ENCODE data around the gene OSBPL3.

The OSBPL3 gene

DNA sequence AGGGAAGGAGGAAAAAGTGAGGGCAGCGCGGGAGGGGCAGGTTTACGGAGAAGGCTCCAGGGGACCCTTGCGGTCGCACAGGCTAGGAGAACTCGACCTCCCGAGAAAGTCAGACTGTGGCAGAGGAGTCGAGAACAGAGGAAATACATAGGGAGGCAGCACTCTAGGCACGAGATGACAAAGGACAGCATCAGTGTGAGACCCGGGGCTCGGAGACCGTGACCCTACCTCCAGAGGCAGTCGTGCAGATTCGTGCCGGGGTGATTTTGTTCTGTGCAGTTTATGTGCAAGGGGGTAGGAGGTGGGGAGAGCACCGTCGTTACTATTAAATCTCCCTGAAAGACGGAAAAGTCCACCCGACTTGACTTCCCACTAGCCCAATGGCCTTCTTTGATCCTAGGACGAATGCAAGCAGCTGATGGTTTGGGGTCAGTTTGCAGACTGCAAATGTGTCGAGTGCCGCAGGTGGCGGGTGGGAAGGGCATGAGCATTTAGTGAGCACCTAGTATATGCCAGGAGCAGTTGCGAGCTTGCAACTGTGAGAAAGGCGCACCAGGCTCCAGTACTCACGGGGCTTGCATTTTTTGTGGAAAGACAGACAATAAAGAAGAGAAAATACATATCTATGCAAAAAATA, 674 bp upstream of the OSBPL3 start:
- DNase-seq (ENCODE audit: low read depth) = no peak

DNA sequence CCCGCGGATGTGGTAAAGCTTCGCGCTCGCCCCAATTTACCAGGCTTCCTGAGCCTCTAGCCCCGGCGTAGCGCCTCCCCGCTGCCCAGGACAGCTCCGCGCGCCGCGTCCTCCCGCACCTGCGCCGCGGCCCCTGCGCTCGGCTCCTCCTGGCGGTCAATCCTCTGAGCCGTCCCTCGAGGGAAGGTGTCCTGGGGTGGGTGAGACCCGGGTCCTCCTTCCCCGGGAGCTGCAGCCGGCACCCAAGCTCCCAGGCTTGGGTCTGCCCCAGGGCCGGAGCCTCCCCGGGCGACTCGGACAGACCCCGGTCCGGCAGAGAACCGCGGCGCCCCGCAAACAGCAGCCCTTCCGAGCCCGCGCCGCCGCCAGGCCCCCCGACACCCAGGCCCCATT, 512 bp downstream of the OSBPL3 start:
- DNase-seq (ENCODE audit: low read depth) = no peak

DNA sequence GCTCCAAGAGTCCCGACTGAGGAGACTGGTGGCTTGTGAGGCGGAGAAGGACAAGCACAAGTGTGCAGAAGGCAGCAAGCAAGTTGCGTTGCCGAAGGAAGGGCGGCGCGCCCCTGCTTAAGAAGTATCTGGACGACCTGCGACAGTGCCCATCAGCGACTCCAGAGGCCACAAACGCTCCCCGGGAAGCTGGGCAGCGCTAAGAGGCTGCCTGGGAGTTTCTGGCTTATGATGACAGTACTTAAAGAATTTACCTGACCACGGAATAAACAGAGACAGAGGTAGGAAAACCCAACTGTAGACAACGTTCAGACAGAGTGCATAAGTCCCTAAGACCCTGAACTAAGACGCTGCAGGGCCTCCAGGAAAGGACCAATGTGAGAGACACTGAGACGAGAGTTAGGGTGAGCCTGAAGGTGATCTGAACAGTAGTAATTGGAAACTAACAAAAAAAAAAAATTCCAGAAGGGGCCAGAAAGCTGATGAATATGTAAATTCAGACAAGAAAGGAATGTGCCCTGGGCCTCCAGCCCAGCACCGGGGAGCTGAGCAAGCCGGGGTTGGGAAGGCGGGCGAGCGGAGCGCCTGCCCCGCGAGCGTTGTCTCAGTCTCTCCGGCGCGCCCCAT, 1.0 kb downstream of the OSBPL3 start:
- no peak for DNase-seq (ENCODE audit: low read depth)

DNA sequence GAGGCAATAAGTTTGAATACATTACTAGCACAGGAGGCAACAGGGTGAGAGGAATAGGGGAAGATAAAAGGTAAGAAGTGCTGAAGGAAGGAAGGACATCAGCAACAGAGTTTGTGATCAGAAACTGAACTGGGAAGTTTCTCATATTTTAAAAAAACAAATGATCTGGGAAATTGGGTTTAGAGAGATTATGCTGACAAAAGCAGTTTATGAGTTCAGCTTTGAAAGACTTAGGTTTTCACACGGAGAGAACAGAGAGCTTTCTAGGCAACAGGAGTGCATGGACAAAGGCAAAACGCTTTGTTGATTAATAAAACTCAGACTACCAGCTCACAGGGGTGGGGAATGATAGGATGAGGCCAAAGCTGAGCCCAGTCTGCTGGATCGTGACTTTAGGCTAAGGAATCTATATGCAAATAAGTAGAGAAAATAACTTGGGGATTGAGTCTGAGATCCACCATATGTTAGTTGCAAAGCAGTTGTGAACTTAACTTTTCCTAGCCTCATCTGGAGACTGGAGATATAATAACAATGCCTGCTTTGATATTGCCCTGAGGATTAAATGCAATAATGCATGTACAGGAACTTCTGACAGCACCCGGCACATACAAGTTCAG, 4.2 kb downstream of the OSBPL3 start:
- no peak for DNase-seq (ENCODE audit: low read depth)

DNA sequence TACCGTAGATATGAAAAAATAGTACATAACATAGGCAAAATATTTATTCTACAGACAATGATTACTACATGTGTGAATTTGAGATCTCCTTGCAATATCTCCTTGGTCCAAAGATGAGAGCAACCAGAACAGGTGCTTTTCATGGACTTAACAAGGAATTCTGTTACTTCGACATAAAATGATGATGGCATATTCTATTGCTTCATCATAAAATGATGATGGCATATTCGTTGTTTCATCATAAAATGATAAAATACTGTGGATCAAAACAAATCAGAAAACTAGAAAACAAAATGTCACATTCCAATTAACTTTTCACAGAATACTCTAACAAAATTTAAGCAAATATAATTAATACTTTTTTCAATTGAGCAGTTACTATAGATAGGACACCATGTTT, 4.8 kb downstream of the OSBPL3 start:
- no peak for DNase-seq (ENCODE audit: low read depth)

DNA sequence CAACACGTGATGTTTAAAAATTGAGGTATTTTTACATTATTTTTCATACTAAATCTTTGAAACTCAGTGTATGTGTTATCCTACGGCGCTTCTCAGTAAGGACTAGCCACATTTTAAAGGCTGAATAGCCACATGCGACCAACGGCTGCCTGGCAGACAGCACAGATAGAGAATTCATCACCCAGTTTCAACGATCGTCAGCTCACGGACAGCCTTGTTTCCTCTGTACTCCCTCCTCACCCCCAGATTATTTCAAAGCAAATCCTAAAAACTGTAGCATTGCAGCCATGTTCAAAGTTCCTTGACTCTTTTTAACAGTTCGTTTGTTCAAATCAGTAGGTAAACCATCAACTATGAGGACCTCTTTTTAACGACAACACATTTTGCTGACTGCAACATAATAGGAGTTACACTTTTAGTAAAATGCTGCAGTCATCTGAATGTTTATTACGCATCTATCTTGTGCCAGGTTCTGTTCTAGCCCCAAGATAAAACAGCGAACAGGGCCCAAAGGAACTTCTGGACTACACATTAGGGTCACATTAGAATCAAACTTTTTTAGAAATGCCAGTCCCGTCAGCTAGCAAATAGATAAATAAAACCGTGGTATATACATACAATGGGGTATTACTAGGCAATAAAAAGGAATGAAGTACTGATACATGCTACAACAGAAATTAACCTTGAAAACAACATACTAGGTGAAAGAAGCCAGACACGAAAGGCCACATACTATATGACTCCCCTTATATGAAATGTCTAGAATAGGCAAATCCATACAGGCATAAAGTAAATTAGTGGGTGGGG, 5.7 kb downstream of the OSBPL3 start:
- DNase-seq (ENCODE audit: low read depth) = no peak

DNA sequence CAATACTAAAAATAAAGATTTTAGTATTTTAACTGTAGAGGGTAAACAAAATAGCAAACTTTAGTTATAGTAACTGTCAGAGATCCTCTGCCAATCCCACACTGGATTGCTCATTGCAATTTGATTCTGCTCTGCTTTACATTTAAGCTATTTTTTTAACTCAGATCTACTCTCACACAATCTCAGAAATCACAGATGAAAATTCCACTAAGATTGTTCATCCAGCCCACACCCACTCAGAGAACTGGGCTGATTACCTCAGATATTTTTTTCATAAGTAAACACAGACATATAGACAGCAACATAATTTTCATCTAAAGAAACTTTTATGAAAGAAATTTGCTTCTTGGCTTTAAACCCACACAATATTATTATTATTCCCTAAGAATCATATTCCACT, 7.0 kb downstream of the OSBPL3 start:
- no peak for DNase-seq (ENCODE audit: low read depth)

DNA sequence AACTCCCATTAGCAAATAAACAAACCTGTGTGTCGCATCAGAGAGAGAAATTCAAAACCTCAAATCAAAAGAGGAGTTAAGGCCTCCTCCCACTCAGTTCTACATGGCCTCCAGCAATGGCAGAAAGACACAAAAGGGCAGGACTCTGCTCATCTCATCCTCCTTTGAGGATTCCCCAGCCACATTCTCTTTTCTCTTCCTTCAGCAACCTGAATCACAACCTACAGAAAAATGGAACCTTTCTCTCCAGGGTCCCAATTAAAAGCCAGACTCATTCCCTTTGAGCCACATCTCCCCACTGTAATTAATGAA, 7.9 kb downstream of the OSBPL3 start:
- no peak for DNase-seq (ENCODE audit: low read depth)

DNA sequence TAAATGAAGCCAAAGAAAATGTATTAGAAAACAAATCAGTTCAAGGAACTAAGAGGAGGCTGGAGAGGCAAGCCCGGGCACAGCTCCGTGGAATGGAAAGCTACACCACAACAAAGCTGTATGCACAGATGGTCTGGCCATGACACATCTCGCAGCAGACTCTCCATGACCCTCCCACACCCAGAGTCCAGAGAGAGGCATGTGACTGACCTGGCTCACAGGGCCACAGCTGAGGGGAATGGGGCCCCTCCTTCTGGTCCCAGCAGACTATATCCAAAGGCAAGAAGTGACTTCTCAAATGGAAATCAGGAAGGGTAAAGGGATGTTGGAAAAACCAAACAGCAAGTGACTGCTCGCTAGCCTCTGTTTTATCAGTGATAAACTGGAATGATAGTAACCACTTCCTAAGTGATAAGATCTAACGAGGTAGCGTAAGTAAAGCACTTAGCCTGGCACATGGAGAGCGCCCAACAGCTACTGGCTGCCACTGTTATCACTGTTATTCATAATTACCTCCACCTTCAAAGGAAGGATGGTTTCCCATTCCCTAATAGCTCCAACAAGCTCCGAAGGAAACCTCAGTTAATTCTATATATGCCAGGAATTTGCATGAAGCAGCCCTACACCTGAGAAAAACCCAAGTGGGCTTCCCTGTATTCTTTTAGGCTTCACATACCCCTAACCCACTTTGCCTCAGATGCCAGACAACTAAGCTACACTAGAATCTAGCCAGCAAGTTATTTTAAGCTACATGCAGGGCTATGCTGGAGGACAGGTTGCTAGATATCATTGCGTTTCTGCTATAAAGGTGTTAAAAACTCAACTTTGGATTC, 8.4 kb downstream of the OSBPL3 start:
- DNase-seq (ENCODE audit: low read depth) = peak; percentile 96

DNA sequence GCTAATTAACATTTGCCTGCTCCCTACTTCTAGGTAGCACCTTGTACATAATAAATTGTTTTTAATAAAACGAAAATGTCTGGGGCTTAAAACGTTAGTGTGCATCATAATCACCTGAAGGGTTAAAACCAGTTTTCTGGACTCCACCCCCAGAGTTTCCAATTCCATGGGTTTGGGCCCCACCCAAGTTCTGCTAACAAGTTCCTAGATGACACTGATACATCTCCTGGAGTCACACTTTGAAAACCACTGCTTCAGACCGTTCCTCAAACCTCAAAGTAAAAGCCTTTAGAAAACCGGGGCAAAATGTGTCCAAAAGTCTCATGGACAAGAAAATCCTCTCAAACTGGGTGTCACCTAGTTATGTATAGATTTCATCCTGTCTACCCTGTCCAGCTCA, 9.3 kb downstream of the OSBPL3 start:
- DNase-seq (ENCODE audit: low read depth) = no peak

DNA sequence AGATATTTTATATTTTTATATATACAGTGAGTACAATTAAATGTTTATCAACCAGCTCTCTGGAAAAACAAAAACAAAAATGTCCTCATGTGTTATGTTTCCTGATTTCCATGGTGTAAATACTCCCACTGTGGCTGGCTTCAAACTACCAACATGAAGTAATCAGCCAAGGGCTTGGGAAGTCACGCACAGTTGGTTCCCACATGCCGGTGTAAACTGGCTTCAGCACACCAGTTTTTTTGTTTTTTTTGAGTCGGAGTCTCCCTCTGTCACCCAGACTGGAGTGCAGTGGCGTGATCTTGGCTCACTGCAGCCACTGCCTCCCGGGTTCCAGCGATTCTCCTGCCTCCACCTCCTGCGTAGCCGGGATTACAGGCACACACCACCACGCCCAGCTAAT, 11.8 kb downstream of the OSBPL3 start:
- DNase-seq (ENCODE audit: low read depth) = no peak

DNA sequence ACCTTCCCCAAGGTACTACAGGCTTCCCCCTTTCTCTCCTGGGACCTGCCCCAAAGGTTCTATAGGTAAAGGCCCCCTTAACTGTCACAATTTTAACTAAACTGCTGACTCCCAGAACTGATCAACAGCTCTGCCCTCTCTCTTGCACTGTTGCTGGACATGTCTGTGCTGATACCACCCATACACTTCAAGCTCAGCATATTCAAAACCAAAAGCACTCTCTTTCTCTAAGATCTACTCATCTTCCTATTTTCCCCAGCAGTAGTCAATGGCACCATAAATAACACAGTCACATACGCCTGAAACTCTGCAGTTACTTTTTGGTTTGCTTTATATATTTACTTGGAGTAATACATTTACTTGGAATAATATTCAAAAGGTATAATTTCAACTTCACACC, 12.3 kb downstream of the OSBPL3 start:
- no peak for DNase-seq (ENCODE audit: low read depth)

DNA sequence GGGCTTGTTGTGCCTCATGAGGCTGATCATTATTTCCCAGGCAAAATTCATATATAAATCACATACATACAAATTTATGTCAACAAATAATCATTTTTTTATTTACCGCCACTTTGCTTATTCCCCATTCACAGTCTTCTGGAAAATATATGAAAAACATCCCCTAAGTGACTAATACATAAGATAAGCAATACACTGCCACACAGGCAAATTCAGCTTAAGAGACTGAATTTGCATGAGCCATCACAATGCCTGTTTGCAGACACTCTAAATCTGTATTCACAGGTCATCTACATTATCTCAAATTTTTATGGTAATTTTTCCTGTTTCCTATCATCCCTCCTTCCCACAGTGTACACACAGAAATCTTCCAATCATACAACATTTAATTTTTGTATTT, 13.2 kb downstream of the OSBPL3 start:
- no peak for DNase-seq (ENCODE audit: low read depth)

DNA sequence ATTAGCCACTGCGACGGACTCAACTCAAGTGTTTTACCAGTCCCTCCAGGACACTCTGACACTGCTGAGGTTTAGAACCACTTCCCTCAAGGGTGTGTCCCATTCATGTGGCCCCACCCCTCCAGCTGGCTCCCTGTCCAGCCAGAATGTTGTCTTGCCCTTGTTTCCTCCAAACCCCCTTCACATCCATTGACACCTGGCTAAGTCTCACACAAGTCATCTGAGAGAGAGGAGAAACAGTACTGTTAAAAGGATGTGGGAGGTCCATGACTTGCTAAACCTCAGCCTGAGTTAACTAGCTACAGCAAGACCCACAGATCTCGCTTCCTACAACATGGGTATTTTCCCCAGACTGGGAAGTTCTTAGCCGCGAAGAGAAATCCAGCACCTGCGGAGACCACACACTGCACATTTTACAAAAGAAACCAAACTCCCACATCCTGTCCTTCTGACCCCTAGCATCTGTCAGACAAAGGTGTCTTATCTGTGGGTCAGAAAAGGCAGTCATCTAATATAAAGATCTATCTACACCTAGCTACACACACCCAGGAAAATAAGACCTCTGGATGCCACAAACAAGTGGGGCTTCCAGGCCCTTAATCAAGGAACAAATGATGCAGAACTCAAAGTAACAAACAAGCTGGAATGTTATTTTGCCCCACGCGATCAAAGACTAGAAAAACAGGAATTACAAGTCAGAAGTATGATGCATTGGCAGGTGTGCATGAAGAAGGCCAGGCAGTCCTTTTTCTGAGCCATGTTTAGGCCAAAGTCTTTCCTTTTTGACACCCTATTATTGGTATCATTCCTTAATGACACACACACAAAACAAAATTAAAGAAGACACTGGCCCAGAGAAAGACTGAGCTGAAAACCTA, 13.9 kb downstream of the OSBPL3 start:
- no peak for DNase-seq (ENCODE audit: low read depth)

DNA sequence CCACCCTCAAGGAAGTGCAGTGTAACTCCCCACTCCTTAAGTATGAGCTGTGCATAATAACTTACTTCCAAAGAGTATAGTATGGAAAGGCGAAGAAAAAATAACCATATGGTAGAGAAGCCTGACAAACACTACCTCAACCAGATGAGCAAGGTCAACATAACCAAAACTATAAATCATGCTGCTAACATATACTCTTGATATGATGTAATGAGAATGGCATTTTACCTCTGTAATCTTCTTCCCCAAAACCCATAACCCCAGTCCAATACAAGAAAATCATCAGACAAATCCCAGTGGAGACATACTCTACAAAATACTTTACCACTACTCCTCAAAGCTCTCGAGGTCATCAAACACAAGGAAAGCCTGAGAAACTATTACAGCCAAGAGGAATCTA, 15.8 kb downstream of the OSBPL3 start:
- no peak for DNase-seq (ENCODE audit: low read depth)

DNA sequence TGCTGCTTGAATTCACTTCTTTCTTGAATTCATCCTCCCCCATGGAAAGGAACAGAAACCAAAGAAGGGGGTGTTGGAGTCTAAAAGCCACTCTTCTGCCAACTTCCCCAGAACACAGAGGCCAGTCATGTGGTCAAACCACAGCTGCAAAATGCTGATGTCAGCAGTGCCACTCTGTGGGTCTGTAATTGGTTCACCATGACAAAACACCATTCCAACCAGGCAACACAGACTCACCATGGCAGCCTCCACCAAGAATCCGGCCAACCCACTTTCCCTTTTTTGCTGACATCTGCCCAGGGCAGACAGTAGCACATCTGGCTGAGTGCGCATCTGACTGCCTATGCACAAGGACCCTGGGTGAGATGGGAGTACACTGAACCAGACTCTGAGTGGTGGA, 16.8 kb downstream of the OSBPL3 start:
- DNase-seq (ENCODE audit: low read depth) = no peak

DNA sequence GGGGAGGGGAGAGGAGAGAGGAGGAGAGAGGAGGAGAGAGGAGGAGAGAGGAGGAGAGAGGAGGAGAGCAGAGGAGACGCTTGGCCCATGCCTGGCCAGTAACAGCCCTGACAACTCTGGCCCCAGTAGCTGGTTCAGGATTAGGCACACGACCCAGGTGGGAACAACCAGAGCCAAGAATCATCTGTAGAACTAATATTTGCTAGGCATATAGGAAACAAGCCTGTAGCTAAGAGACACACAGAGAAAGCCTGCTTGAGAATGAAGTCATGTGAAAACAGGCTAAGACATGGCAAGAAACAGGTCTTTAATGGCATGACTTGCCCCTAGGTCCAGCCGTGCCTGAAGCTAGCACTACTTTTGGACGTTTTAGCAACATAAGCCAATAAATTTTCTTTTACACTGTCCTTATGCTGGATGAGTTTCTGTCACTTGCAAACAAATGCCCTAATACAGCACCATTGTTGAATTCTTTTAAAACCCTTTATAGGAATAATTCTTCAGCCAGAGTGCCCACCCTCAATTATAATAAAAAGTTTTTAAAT, 17.5 kb downstream of the OSBPL3 start:
- no peak for DNase-seq (ENCODE audit: low read depth)

DNA sequence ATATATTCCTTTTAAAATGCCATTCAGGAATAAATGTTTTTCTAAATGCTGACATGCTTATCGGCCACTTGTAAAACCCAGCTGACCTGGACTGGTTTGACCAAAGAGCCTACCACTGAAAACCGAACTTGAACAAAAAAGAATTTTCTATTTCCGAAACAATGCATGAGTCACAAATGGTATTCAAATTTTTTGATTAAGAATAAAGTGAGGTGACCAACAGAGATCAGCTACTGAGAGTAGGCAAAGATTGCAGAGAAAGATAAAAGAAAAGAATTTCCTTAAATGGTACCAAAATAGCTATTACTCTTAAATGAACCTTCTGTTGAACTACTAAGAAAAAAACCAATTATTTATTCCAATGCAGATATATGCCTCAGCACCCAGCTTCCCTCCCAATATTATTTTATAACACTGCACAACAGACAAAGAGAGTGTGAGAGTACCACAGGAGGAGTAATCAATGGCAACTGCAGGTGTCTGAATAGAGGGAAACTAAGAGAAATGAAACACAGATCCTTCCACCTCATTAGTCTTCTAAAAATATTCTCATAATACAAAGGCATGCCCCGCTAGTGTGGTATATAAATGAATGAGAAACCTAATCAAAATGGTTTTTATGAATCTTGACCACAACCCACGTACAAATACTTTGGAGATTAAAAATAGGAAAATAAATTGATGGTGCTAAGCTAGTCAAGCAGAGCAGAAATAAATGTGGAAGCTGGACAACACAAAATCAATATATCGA, 20.1 kb downstream of the OSBPL3 start:
- no peak for DNase-seq (ENCODE audit: low read depth)

DNA sequence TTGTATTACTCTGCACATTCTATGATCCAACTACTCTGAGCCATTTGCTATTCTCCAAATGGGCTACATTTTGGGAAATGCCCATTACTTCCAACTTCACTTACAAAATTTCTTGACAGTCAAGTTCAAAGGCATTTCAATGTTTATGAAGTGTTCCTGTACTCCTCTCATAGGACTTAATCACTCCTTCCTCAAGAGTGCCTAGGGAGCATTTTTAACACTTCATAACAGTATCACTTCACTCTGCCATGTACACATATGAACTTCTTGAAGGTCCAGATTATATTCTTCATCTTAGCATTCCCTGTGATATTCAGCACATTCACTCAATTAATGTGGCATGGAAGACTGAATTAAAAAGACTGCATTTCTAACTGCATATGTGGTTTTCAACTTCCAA, 21.6 kb downstream of the OSBPL3 start:
- DNase-seq (ENCODE audit: low read depth) = no peak

DNA sequence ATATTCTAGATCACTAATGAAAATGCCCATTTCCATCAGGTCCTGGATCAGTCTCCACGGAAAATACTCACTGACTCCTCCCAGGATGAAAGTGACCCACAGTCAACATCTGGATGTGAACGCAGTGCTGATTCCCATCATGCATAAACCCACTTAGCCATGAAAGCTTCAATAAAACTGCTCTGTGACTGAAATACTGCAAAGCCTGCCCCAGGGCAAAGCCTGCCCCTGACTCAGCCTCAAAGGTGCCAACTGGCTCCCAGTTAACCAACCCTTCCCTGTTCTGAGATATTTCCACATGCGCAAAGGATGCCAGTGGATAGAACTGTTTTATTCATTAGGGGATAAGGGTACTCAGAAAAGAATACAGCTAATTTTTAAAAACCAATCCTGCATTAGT, 24.0 kb downstream of the OSBPL3 start:
- no peak for DNase-seq (ENCODE audit: low read depth)
